Sciatic nerve (tissue), 2 donors: ENCODE data around the gene AMER3. TPM values are rescaled to one million over a fixed set of nuclear protein-coding genes. Genes with fewer than 3 reads are reported as not detected.

ENCODE experiments used
- ATAC-seq: fragments of 200-7000 bp; cut with Tn5 transposase; one replicate; pipeline ENCODE4 v1.9.1; 2020; ENCODE audit warnings: mild to moderate bottlenecking, moderate library complexity
- DNase-seq: peaks from one replicate; pipeline ENCODE4 v3.0.0-alpha.2; 2020; ENCODE audit warnings: low spot score
- intact Hi-C: fragments of 100-400 bp; cut with DNase I; formaldehyde crosslinking; loops from one replicate; pipeline ENCODE4 v1.14.2; 2022
- total RNA-seq: library from RNA; stranded (reverse); fragmentation: NEBNext Ultra II Directional; extraction: Animal tissue kit (Norgen Biotek cat#: 25700); gene quantifications from one replicate; pipeline ENCODE4 v1.2.1, GENCODE V29; 2021
- donor health status: DM: no; HTN: no; CAD: no.
- donor health status: DM: no; HTN: no; CAD: no.

Gene AMER3
- total RNA-seq, 1 donor from 2014 or later, result not detected

DNA sequence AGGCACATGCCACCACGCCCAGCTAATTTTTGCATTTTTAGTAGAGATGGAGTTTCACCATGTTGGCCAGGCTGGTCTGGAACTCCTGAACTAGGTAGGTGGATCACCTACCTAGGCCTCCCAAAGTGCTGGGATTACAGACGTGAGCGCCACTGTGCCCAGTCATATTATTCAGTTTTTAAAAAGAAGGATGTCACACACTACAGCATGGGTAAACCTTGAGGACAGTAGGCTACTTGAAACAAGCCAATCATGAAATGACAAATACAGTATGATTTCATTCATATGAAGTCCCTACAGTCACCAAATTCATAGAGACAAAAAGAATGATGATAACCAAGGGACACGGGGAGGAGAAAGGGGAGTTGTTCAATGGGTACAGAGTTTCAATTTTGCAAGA is 50.3 kb downstream of the AMER3 start:
- ATAC-seq, result no peak

DNA sequence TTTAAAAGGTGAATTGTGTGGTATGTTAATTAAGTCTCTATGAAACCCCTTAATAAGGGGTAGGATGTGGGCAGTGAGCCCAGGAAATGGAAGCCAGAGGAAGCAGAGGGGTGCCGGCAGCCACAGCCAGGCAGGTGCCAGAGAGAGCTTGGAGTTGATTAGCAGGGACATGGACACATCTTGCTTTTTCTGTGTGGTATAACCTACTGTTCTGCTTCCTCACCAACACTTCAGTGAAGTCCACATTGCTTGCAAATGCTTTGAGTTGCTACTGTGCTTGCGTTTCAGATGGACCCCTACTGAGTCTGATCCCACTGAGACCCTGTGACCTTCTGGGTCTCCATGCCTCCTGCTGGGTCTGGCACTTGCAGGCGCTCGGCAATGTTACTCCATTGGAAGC is 51.0 kb downstream of the AMER3 start:
- no peak for ATAC-seq
- DNase-seq, result no peak
- intact Hi-C loops, result no loop called here

More for the DNA sequence above, 50.3 kb downstream of the AMER3 start:
- no peak for DNase-seq
- intact Hi-C loops, result no loop called here

DNA sequence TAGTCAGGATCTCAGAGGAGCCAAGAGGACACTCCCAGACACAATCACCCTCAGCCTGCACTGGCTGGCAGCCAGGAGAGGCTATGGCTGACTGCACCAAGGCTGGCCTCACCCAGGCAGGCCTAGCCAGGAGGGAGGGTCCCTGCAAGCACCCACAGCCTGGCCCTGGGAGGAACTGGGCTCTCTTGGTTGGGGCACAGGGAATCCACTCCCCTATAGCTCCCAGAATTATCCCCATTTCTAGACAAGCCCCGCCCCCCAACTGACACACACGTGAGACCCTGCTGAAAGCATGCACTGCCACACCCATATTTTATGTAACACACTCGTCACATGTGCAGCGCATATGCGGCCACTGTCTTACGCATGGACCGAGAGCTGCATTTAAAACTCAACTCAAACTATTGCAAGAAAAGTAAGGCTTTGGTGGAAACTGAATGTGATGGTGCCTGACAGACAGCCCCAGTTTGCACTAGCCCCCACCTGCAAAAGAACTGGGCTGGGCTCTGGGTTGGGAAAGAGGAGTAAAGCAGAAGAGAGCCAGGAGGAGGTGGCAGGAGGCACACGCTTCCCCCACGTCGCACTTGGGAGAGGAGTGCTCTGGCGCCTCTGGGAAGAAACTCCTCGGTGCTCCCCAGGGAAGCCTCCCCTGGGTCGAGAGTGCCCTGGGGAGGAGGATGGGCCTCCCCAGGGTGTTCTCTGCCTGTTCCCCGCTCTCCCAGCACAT is 52.5 kb downstream of the AMER3 start:
- DNase-seq, result no peak
- intact Hi-C loops, result no loop called here
- no peak for ATAC-seq

DNA sequence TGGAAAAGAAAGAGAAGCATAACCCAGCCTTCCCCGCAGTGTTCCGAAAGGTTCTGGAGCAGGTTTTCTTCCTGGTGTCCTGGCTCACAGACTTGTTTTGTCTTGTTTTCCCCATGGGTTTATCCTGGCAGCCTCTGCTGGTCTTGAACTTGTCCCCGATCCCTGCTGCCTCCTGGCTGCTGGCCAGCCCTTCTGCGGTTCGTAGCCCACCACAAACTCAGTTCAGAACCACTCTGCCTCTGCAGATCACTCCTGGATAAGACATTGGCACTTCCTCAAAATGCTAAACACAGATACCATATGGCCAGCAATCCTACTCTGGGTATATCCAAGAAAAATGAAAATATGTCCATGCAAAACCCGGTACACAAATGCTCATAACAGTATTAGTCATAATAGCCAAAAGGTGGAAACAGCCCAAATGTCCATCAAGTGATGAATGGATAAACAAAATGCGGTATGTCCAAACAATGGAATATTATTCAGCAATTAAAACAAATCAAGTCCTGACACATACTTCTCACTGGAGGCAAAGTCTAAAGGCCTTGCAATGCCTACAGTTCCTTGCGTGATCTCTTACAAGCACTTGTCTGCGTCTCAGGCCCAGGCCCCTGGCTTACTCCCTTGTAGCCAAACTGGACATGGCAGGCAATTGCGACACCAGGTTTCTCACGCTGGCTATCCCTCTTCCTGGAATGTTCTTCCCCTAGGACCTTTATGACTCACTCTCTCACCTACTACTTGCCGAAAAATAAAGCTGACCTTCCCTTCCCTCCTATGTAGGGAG is 53.3 kb downstream of the AMER3 start:
- no peak for DNase-seq
- intact Hi-C loops, result no loop called here
- no peak for ATAC-seq

DNA sequence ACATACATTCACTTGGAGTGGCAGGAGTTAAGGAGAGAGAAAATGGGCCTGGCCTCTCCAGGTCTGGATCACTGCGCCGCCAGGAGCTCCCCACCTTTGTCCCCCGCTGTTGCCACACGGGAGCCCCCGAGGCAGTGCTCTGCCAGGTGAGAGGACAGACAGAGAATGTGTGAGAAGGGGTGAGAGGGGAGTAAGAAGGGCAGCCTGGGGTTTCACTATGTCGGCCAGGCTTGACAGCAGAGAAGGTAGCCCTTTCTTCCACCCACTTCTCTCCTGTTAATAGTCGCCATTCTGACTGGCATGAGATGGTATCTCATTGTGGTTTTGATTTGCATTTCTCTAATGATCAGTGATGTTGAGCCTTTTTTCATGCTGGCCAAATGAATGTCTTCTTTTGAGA is 55.1 kb downstream of the AMER3 start:
- ATAC-seq (no peak), DNase-seq (no peak)
- intact Hi-C loops, result no loop called here

DNA sequence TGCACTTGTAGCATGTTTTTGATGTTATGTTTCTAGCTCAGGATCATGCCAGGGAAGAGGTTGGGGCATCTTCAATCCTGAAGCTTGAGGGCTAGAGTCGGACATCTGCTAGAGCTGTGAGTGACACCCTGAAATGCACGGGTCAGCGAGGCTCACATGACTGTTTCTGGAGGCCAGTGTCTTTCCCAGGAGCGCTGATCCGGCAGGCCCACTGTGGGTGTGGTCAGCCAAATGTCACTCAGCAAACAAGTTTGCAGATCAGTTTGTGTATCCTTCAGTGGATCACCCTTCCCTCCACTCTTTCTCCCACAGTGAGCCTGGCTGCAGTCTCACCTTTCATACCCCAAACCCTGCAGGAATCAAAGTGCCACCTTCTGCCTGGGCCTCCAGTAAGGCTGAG is 58.4 kb downstream of the AMER3 start:
- ATAC-seq (no peak), DNase-seq (no peak)
- intact Hi-C loops, result no loop called here

DNA sequence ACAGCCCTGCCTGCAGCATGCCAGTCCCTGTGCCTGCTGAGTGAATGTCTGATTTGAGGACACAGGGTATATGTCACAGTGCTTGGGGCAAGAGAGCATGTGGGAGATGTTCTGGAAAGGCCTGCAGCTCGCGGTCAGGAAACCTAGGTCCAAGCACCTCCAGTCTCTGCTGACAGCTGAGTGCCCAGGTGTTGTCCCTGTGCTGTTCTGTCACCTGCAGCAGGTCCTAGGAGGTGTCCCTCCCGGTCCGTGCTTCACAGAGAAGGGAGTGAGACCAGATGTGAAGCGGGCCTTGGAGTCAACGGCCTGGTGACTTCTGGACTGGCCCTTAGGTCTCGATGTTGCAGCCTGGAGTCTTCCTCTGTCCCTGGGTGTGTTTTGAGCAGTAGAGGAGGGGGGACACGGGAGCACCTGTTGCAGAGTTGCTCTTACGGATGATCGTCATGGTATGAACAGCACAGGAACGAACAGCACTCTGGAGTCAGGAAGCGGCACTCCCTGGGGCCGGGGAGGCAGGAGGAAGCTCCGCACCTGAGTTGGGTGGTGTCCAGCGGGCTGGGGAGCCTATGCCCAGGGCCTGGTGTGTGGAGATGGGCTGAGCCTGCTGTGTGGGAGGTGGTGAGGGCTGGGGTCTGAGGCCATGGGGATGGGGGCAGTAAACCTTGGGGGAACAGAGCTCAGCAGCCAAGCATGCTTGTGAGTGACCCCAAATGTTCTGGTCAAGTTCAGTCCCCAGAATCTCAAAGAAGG is 59.8 kb downstream of the AMER3 start:
- intact Hi-C loops, result no loop called here
- DNase-seq (no peak), ATAC-seq (no peak)

Other genes starting within 250 kb of the AMER3 start
- 0.27 TPM for gene POTEI, start 246.2 kb upstream of the AMER3 start, total RNA-seq
- gene CFC1B, start 234.3 kb upstream of the AMER3 start, total RNA-seq, result not detected
- not detected for gene CFC1, start 156.0 kb upstream of the AMER3 start, total RNA-seq
- gene POTEJ, start 144.1 kb upstream of the AMER3 start, total RNA-seq, result not detected
- gene GPR148, start 26.5 kb upstream of the AMER3 start, total RNA-seq, result not detected
- gene ARHGEF4, start 81.4 kb downstream of the AMER3 start, total RNA-seq, result 12.1 TPM